ENCODE data around the gene ABL1.

The ABL1 gene

DNA sequence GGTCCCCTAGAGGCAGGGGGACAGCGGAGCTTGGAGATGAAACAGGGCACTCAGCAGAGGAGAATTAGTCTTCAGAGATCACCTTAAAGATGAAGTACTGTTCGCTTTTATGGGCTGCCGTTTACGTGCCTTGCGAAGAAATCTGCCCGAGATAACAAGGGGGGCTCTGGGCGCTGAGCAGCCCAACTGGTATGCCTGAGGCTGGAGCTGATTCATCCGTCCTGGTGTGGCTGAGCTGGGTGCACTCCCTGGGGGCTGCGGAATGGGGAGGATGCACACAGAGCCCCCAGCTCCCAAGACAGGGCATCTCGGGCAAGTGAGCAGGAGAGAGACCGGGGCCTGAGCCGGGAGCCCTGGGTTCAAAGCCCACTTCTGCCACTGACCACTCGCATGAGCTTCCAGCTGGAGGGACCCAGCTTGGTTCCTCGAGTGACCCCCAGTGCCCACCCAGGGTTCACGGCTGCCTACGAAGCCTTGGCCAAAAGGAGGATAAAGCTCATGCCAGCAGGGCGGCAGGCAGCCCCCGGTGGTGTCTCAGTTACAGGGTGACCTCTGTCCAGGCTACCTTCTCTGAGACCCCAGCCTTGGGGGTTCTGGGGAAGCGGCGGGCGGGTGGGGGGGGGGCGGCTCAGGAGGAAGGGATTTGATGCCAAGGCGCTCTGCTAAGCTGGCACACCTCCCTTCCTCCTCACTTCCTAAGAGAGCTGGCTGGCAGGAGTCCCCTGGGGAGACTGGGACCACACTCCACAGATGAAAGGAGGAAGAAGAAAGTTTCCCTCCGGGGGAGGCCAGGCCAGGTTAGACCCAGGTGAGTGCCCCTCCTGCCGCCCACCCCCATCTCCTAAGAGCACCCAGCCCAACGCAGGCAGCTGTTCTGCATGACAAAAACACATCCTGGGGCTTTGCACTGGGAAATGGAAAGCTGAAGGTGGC, 98.3 kb downstream of the ABL1 start:
- no peak overlapping the region for H3K4me3 ChIP-seq (ENCODE audit: low read depth, low read length)
- TF ChIP-seq CTCF (IDR thresholded peaks at IDR 0.05; ENCODE audit: low read depth, low read length), result no peak
- DNase-seq (ENCODE audit: low read depth, low spot score), result peak; percentile 65
- in situ Hi-C loops (cut with HindIII; ENCODE audit: low sequenced_read_pairs), result no loop called here

- no peak for TF ChIP-seq CTCF (IDR thresholded peaks at IDR 0.05; ENCODE audit: low read depth, low read length)
- in situ Hi-C loops (cut with HindIII; ENCODE audit: low sequenced_read_pairs), result no loop called here
- H3K4me3 ChIP-seq (ENCODE audit: low read depth, low read length), result no peak overlapping the region
- no peak for DNase-seq (ENCODE audit: low read depth, low spot score)
Measured at GRCh38 chr9:130934246-130934645, 99.2 kb downstream of the ABL1 start.

DNA sequence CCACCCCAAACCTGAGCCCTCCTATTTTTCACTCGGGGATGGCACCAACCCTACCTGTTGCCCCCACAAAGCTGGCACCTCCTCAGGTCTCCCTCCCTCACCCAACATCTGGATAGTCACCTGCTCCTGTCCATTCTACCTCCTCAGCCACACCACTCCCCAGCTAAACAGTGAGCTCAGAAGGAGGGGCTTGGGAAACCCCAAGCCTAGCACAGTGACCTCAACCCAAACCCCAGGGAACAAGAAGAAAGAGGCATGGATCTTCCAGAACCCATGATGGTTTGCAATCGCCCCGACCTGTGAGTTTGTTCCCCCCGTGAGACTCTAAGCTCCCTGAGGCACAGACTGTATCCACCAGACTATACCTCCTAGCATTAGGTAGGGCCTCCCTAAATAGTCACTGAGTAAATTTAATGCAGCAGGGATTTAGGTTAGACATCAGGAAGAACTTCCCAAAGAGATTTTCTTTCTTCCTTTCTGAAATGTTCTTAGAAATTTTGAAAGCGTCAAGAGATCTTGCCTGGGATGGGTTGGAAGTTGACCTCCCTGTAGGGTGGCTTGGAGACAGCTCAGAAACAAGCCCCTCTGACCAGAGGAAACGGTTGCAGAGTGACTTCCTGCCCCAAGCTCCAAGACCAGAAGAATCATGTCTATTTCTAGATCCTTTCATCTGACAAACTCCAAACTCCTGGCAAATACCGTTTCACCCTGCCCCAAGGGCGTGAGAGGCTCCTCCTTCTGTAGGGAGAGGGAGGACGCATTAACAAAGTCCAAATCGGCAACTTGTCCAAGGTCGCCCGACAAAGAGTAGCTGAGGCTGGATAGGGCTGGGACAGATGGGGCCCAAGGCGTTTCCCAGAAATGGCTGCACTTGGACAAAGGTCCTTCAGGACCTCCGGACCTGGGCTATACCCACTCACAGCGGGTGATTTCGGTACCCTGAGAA, 99.9 kb downstream of the ABL1 start:
- TF ChIP-seq CTCF (IDR thresholded peaks at IDR 0.05; ENCODE audit: low read depth, low read length), result no peak
- no peak overlapping the region for H3K4me3 ChIP-seq (ENCODE audit: low read depth, low read length)
- in situ Hi-C loops (cut with HindIII; ENCODE audit: low sequenced_read_pairs), result no loop called here
- no peak for DNase-seq (ENCODE audit: low read depth, low spot score)

DNA sequence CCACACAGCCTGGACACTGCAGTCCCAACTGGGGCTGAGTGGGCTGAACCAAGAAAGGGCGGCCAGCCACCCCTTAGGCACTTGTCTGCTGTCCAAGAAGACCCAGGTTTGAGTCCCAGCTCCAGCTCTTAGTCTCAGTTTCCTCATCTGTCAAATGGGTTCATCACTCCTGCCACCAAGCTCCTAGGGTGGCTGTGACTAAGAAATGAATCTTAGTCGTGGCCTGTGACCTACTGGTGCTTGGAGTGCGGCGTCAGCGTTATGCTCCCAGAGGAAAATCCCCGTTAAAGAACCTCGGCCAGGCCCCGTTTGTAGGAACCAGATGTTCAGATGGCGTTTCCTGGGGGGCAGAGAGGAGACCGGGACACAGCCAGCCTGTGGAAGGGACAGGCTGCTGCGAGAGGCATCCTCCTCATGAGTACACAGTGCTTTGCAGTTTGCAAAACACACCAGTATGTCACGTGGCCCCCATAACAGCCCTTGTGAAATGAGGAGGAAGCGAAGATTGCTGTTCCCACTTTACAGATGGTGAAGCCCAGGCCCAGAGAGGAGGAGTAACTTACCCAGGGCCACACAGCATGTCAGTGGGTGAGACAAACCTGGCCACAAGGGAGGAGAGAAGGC, 100.7 kb downstream of the ABL1 start:
- H3K4me3 ChIP-seq (ENCODE audit: low read depth, low read length), result no peak overlapping the region
- TF ChIP-seq CTCF (IDR thresholded peaks at IDR 0.05; ENCODE audit: low read depth, low read length), result no peak
- in situ Hi-C loops (cut with HindIII; ENCODE audit: low sequenced_read_pairs), result no loop called here
- no peak for DNase-seq (ENCODE audit: low read depth, low spot score)

DNA sequence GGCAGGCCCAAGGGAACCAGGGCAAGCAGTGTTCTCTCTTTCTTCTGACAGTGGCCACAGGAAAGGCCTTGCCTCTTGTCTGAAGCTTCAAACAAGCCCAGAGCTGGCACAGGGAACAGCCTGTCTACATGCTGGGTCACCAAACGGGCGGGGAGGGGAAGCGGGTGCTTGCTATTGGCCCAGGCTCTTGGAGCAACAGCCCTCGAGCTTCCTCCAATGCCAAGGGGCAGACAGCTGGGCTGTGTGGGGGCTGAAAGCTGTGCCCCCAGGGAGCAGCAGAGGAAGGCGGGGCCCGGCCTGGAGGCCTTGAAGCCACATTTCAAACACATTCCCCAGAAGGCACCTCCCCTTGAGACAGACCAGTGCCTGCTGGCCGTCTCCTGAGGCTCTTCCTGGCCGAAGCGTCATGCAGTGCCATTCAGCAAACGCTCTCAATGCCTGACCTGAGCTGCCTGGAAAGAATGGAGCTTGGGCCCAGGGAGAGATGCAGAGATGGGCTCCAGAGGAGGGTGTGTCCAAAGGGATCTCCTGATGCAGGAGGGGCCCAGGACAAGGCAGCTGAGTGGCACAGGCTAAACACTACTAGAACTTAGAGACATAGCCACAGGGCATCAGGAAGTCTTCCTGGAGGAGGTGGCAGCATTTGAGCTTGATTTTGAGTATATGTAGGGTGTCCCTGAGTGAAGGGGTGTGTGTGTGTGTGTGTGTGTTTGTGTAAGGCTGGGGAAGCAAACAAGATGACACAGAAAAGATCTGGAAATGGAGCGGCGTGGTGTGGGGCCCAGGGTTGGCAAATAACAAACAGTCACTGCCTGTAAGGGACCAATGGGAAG, 101.4 kb downstream of the ABL1 start:
- H3K4me3 ChIP-seq (ENCODE audit: low read depth, low read length), result no peak overlapping the region
- in situ Hi-C loops (cut with HindIII; ENCODE audit: low sequenced_read_pairs), result no loop called here
- no peak for TF ChIP-seq CTCF (IDR thresholded peaks at IDR 0.05; ENCODE audit: low read depth, low read length)
- peak; percentile 63 for DNase-seq (ENCODE audit: low read depth, low spot score)

All from astrocyte of the spinal cord (primary cell).